ENCODE results near the gene HAND2.

The HAND2 gene

DNA sequence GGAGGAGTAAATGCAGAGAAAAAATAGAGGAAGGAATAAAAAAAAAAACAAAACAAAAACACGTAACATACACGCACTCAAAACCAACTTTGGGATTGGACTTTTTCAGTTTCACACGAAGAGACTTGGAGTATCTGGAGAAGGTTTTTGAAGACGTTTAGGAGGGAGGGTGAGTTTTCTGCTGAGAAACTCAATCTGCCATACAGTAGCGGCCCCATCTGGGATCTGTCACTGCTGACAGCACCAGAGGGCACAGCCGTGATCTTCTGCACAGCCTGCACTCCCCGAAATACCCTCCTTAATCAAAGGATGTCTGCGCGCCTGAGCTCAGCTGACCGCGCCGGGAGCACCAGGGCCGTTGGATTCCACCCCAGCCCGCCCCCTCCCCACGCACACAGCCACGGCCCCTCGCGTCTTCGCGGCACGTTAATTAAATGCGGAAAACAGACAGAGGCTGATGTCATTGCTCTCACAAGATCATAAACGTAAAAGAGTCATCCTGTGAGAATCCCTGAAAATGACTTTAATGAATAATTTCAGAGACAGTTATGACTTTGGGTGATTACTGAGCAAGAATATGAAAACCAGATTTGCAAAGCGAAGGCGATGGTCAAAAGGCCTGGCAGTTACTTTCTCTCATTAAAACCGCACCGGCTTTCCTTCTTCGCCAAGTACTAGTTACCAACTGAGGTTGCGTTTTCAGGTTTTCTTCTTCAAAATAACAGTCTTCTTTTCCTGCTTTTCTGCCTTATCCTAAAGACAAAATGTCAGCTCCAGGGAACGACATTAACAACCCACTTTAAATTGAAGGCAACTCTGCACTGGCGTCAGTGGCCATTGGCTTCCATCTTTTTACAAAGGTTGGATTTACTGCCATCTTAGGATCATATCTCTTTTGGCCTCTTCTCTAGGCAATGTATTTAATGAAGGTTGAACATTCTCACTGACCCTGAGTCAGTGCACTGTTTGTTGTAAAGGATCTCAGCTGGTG, 10.6 kb downstream of the HAND2 start:
- DNase-seq, result no peak

GRCh38 chr4:173518425-173519102, 11.5 kb downstream of the HAND2 start:
- DNase-seq, result no peak

DNA sequence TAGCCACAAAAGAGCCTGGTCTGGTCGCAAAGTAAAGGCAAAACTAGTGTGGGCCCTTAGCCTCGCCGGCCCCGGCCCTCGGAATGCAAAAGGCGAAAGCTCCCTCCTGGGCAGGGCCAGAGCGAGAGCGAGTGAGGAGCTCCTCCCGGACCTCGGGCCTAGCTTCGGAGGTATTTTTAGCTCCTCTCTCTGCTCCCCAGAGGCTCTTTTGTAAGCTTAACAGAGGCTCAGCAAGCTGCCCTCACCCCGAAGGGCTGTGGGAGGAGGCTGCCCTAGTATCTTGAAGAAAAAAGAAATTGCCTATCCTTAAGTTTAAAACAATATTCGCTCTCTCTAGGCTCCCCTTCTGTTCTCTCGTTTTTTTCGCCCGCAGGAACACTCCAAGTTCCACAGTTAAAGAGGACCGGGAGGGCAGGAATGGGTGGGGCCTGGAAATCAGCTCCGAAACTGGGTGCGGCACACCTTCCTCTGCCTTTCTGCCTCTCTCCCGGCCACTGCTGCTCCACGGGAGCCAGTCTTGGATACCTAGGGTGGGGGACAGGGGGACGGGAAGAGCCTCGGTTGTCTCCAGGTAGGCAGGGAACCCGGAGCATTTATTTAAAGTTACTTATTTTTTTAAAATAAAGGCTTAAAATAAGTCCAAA, 12.1 kb downstream of the HAND2 start:
- DNase-seq, result no peak

DNA sequence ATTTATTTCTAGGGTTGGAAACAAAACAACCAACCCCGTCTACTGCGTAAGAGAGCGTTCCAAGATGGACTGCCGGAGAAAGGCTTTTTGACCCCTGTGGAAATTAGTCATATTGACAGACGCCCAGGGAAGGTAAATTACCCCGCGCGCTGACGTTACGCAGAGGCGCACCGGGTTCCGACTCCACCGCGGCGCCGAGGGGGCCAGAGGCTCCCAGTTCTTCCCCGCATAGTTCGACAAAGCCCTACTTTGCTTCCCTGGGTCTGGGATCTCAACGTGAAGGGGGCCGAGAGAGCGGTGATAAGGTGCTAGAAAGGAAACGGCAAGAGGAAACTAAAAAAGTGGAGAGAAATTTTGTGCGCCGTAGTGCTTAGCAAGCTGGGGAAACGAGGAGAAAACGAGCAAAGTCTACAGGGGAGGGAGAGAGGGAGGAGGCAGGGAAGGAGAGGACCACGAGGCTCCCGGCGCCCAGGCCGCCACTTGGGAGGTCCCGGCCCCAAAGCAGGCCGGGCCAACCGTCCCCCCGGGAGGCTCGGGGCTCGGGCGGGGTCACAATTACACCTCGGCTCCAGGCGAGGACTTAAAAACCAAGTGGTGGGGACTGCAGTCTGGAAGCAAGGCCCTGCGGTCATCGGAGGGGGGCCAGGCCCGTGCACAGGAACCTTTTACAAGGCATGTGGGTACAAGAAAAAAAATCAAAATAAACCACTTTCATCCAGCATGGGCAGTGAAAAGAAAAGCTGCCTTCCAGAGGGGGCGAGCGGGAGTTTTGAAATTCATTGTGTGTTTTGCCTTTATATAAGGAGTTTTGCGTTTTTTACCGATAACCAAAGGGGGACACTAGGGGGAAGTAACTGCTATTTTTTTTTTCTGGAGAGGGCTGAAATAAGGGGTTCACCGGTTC, 13.2 kb downstream of the HAND2 start:
- no peak for DNase-seq

GRCh38 chr4:173515458-173515857, 14.6 kb downstream of the HAND2 start:
- no peak for DNase-seq

DNA sequence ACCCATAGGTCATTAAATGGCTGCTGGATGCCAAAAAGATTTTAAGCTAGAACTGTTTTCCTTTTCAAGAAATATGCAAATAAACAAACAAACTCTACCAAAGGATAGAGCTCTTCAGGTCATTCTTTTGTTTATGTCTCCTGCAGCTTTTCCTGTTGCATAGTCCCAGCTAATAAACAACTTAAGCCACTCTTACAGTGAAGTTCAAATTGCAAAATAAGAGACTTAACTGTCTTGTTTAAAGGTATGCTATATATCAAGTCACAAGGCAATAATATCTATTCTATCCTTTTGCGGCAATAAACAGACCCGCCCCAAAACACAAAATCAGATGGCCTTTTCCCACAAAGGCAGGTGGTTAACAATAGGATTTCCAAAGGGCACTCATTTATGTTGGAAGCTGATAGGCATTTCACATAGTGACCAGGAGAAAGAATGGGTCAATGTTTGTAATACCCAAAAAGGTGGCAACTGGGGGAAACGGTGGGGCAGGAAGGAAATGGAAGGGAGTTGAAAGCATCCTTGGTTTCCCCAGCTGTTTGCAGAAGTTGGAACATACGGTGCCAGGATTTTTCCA, 15.3 kb downstream of the HAND2 start:
- no peak for DNase-seq

GRCh38 chr4:173513651-173514050, 16.4 kb downstream of the HAND2 start:
- DNase-seq, result no peak

DNA sequence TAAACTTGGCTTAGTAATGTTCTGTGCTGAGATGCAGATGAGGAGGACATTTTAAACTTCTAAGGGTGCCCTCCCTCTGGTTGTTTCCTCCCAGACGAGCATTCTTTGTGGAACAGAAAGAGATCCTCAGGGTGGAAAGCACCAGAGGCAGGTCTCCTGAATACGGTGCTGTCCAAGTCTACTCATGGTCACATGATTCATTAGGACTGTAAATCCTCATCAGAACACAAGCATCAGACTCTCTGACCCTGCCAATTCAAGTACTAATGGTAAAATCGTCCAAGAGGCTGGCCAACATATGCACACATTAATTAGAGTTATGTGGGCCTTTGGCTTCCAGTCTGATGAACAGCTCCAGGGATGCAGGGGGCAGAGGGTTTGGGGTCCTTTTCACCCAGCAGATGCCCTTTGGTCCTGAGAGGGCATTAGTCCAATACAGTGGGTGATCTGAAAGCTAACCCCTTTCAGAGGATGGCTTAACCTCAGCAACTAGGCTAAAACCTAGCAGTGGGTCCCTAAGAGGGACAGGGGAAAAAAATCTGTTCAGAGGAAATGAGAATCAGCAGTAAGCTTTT, 18.2 kb downstream of the HAND2 start:
- DNase-seq, result no peak

DNA sequence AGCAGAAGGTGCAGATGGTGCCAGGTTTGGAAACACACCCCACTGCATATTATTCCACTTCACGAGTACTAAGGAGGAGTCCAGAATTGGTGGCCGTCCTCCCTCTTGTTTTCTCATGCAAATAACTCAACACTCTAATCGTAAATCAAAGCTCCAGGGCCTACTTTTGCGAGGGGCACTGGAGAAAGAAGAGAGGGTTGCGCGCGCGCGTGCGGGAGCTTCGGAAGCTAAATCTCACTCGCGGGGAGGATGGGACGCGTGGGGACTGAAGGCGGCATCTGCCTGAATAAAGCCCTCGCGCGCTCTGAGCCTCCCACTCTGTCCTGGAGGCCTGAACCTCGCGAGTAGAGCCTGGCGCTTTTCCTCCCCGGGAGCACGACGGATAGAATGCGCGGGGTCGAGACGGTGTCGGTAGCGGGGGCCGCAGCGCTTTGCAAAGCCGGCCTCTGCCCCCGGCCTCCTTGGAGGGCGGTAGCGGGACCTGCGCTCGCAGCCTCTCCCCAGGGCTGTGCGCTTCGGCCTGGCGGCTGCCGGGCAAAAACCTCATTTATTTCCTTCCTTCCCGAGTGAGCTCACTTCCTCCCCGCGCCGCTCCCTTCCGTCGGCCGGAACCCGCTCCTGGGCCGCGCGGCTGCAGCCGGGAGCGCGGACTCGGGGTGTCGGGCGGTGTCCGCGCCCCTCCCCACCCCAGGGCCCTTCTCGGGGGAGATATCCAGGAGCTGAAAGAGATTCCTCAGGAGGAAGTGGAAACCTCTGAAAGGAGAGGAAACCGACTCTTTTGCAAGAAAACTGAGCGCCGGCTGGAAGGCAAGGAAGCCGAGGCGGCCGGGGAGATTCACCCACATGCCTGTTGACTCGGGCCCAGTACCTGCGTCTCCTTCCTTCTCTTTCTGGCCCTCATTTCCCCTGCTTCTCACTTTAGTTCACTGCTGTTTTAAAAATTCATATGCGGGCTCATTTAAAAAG, 20.7 kb downstream of the HAND2 start:
- peak; percentile 43 for DNase-seq

DNA sequence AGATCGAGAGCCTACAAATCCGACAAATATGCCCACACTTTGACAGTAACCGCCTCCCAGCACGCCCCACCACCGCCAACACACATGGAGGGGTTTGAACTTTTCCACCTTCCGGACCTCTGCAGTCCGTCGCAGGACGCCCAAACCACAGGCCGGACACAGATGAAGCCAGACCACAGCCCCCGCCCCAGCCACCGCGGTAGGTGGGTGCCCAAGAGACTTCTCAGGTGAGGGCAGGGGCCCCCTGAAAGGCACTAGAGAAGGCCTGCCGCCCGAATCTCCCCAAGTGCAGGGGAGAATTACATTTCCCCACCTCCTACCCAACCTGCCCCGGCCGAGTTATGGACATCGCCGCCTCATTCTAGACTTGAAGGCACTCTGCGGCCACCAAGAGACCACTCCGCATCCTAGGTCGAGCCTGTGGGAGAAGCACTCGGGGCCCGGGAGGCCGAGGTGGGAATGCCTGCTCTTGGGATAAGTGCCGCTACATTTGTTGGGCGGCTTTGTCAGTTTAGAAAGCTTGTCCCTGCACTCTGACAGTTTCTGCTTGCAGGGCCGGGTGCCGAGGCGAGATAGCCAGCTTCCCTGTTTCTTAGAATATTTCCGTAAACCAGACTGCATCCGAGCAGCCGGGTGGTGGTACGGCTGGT, 21.5 kb downstream of the HAND2 start:
- no peak for DNase-seq

DNA sequence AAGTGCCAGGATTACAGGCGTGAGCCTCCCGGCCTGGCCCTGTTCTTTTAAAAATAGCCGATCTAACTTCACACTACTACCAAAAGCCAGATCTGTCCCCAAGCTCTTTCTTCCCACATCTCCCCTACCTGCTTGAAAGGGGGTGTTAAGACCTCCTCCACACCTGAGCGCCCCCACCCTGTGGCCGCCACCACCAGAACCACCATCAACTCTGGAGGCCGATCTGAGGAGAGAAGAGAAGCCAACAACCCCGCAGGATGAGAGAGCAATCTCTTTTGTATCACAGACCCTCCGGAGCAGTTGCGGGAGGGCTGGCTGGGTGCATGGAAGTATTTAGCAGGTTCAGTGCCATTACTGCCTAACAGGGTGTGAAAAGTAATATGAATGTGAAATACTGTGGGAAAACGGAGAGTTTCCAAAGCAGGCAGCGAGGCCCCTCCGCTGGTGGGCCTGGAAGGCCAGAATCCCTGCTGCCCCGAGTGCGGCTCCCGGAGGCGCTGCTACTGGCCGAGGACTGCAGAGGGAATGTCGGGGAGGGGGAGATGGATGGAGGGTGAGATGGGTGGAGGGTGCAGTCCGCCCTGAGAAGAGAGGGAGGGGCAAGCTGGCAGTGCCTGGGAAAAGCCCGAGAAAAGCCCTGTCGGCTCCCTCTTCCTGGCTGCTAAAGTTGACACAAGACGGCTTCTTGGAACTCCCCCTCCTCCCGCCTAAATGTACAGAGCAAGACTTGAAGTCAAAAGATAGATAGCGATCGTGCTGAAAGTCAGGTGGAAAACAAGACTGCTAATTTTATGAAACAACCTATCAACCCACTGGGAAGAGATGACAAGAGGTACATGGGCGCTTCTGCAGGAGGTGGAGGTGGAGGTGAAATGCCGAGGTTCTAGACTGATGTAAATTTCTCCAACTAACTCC, 22.3 kb downstream of the HAND2 start:
- DNase-seq, result no peak

DNA sequence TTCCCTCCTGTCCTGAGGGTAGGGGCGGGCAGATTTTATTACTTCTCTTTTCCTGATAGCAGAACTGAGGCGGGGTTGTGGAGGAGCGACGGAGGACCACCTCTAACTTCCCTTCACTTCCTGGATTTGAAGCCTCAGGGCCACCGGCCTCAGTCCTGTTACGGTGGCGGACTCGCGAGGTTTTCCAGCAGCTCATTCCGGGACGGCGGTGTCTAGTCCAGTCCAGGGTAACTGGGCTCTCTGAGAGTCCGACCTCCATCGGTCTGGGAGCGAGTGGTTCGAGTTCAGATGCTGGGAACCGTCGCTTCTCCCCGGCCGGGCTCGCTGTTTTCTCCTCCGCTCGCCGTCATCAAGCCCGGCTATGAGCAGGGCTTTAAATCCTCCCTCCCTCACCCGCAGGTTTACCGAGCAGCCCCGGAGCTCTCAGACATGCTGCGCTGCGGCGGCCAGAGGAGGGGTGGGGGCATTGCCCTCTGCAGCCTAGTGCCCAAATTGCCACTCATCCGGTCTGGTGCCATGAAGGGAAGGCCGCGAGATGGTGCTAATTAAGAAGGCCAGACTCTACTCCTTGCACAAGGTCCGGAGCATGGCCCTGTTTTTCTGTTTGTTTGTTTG, 23.3 kb downstream of the HAND2 start:
- no peak for DNase-seq

DNA sequence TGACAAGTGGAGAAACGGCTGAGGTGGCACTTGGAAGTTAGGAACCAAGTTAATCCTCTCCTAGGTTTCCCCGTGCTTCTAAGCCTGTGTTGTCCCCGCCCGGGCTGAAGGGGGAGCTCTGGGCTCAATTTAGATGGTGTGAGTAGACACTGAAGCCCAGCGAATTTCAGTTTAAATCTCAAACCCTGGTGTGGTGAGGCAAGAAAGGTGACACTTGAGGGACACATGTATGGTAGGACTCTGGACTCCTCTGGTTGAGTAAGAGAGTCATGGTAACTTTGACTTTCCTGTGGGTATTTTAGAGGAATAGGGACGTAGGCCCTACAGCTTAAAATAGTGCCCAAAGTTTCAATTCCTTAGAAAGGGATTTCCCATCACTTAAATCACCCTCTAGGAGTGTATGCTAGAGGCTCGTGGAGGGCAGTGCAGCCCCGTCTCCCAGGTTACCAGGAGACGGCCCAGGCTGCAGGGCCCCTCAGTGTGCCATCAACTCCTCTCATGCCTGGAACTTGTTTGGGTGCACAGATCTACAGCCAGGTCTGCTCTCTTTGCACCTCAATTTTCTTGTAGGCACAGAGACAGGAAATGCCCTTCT, 24.0 kb downstream of the HAND2 start:
- DNase-seq, result peak; percentile 53

DNA sequence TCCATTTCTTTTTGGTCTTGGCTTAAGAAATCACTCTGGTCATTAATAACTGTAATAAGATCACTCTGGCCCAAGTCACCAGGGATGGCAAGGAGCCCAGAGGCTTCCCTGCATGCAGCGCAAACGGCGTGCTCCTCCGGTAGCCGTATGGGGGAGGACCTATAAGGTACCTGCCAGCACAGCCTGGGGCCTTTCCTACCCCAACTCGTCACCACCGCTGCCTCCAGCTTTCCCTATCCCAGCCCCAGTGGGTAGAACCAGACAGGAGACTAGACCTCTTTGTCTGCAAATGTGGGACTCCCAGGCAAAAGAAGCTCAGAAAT, 25.9 kb downstream of the HAND2 start:
- no peak for DNase-seq

- DNase-seq, result no peak
These were observed 26.5 kb downstream of the HAND2 start for GRCh38 chr4:173503330-173504180.

DNA sequence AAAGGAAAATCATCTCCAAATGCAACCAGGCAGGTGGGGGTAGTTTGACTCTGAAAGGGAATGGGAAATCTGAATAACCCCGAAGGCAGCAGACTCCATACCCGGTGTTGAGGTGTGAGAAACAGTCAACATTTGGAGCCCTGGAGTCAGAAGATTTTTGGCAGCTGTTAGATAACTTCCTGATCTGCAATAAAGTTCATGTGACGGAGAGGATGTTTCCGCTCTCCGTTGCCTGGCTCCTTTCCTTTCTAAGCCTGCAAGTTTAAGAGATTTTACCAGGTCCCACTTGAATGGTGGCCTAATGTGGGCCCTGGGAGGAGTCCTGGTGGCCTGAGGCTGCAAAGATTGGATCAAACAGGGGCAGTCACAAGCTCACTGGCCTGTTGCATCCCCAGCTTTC, 27.7 kb downstream of the HAND2 start:
- no peak for DNase-seq

GRCh38 chr4:173501592-173502150, 28.4 kb downstream of the HAND2 start:
- no peak for DNase-seq

All from fibroblast of skin of scalp (primary cell).